Loucy (cell line): ENCODE measurements around the gene WAC.
"Not testable (repeated sequence)": the region's sequence is repeated elsewhere in the genome, so short reads cannot be mapped to it uniquely, and the experiment has no call there.

Experiments used
- H2AFZ ChIP-seq: fragments of 200-600 bp; sonication (generic); 2 replicates; pipeline ENCODE4 v1.6.0; 2016; ENCODE audit warnings: antibody characterized with exemption, mild to moderate bottlenecking, low read length, moderate library complexity
- H3F3A ChIP-seq: fragments of 200-600 bp; 2 replicates; pipeline ENCODE4 v1.6.0; 2016; ENCODE audit warnings: antibody characterized with exemption, low read depth, mild to moderate bottlenecking
- H3K27me3 ChIP-seq: fragments of 200-600 bp; sonication (generic); 2 replicates; pipeline ENCODE4 v1.6.1; 2014; ENCODE audit warnings: low read length, mild to moderate bottlenecking; ENCODE audit not compliant: insufficient read depth, poor library complexity, severe bottlenecking
- H3K36me3 ChIP-seq: fragments of 200-600 bp; sonication (generic); 2 replicates; pipeline ENCODE4 v1.6.1; 2016; ENCODE audit warnings: low read length; ENCODE audit not compliant: insufficient read depth
- H3K4me1 ChIP-seq: fragments of 200-600 bp; sonication (generic); 2 replicates; pipeline ENCODE4 v1.5.1; 2014; ENCODE audit warnings: low read length, mild to moderate bottlenecking; ENCODE audit not compliant: insufficient read depth, poor library complexity, severe bottlenecking
- H3K4me2 ChIP-seq: fragments of 200-600 bp; sonication (generic); 2 replicates; pipeline ENCODE4 v1.6.0; 2014; ENCODE audit warnings: antibody characterized with exemption, low read length, low read depth, mild to moderate bottlenecking; ENCODE audit not compliant: poor library complexity, severe bottlenecking
- H3K4me3 ChIP-seq: fragments of 200-600 bp; sonication (generic); 2 replicates; pipeline ENCODE4 v1.5.1; 2014; ENCODE audit warnings: low read length, mild to moderate bottlenecking, mixed read lengths; ENCODE audit not compliant: poor library complexity, severe bottlenecking
- H3K79me2 ChIP-seq: fragments of 200-600 bp; sonication (generic); 2 replicates; pipeline ENCODE4 v1.6.1; 2014; ENCODE audit warnings: low read length; ENCODE audit not compliant: insufficient read depth
- H3K9ac ChIP-seq: fragments of 200-600 bp; sonication (generic); 2 replicates; pipeline ENCODE4 v1.6.0; 2014; ENCODE audit warnings: mild to moderate bottlenecking, low read depth, low read length, moderate library complexity; ENCODE audit not compliant: poor library complexity, severe bottlenecking
- H3K9me2 ChIP-seq: fragments of 200-600 bp; sonication (generic); replicated peaks from 2 replicates; pipeline ENCODE4 v1.6.1; 2016; ENCODE audit warnings: low read depth, low read length, mixed read lengths
- H3K9me3 ChIP-seq: fragments of 200-600 bp; sonication (generic); 2 replicates; pipeline ENCODE4 v1.6.1; 2014; ENCODE audit warnings: mild to moderate bottlenecking, antibody characterized with exemption, low read length, low read depth; ENCODE audit not compliant: insufficient read depth
- H4K20me1 ChIP-seq: fragments of 200-600 bp; sonication (generic); 2 replicates; pipeline ENCODE4 v1.6.0; 2014; ENCODE audit warnings: antibody characterized with exemption, low read length, mild to moderate bottlenecking; ENCODE audit not compliant: insufficient read depth, poor library complexity, severe bottlenecking
- CTCF ChIP-seq: fragments of 200-600 bp; sonication (generic); conservative IDR thresholded peaks from 2 replicates; pipeline ENCODE4 v1.5.1; 2014; ENCODE audit warnings: mild to moderate bottlenecking, antibody characterized with exemption, low read length
- EZH2phosphoT487 ChIP-seq: fragments of 200-600 bp; IDR thresholded peaks from 2 replicates; pipeline ENCODE4 v1.6.1; 2018; ENCODE audit warnings: antibody characterized with exemption, mild to moderate bottlenecking, moderate library complexity, borderline replicate concordance

WAC gene

DNA sequence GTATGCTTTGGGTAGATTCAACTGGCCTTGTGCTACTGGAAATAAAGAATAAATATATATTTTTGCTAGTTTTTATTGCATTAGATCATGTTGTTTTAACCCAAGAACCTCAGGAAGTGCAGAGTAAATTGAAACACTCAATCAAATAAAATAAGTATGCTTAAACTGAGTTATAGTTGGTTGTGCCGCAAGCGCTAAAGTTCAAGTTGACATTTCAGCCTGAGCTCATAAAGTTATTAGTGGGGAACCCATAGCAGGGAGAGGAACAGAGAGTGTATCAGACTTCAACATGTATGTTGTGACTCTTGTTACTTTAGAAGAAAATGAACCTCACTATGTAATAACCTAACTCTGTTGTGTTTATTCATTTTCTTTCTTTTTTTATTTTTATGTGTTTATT lies 119.2 kb downstream of the WAC start:
- no peak overlapping the region for H2AFZ ChIP-seq
- no peaks in the 10 kb centered on the region for H3K79me2 ChIP-seq
- H3K9ac ChIP-seq = no peak overlapping the region
- no peak overlapping the region for H3K4me3 ChIP-seq
- H3K4me2 ChIP-seq = no peak overlapping the region
- no peaks in the 10 kb centered on the region for H3F3A ChIP-seq
- H4K20me1 ChIP-seq = no peaks in the 10 kb centered on the region
- no peaks in the 10 kb centered on the region for H3K36me3 ChIP-seq
- TF ChIP-seq CTCF (no peak), EZH2phosphoT487 (no peak)
- no peaks in the 10 kb centered on the region for H3K4me1 ChIP-seq
- H3K9me2 ChIP-seq = no peaks in the 10 kb centered on the region
- no peaks in the 10 kb centered on the region for H3K9me3 ChIP-seq
- H3K27me3 ChIP-seq = no peaks in the 10 kb centered on the region

- Histone ChIP-seq H3K9me3 (no peaks in the 10 kb centered on the region), H3K36me3 (no peaks in the 10 kb centered on the region), H3K9me2 (no peaks in the 10 kb centered on the region), H3K4me1 (no peaks in the 10 kb centered on the region), H3K27me3 (no peaks in the 10 kb centered on the region), H3K79me2 (no peaks in the 10 kb centered on the region), H2AFZ (no peak overlapping the region), H3K9ac (no peak overlapping the region), H3K4me2 (no peak overlapping the region), H4K20me1 (no peaks in the 10 kb centered on the region), H3F3A (no peaks in the 10 kb centered on the region), H3K4me3 (no peak overlapping the region)
- no peak for TF ChIP-seq EZH2phosphoT487
- TF ChIP-seq CTCF = no peak
These were observed 119.8 kb downstream of the WAC start for GRCh38 chr10:28652703-28653102.

- H3K79me2 ChIP-seq, H3K4me1 ChIP-seq, H2AFZ ChIP-seq, H3K9me3 ChIP-seq, H3F3A ChIP-seq, H3K4me2 ChIP-seq, H3K4me3 ChIP-seq, H3K9ac ChIP-seq, H3K36me3 ChIP-seq, H3K27me3 ChIP-seq, H4K20me1 ChIP-seq, H3K9me2 ChIP-seq: not testable (repeated sequence)
These were observed 125.9 kb downstream of the WAC start for GRCh38 chr10:28658824-28659223.

DNA sequence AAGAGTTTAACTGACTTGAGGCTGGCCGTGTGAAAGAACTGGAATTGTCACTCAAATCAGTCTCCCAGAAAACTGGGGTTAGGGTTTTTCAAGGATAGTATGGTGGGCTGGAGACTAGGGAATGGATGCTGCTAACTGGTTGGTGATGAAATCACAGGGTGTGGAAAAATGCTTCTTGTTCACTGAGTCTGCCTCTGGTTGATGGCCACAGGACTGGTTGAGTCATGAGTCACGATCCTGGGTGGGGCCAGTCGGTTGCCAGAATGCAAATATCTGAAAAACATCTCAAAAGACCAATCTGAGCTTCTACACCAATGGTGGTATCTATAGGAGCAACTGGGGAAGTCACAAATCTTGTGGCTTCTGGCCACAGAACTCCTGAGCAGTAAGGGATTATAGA lies 128.1 kb downstream of the WAC start:
- Histone ChIP-seq H2AFZ (no peak overlapping the region), H3K36me3 (no peaks in the 10 kb centered on the region), H3K9me3 (no peaks in the 10 kb centered on the region), H3K79me2 (no peaks in the 10 kb centered on the region), H3K9me2 (no peaks in the 10 kb centered on the region), H3K4me1 (no peaks in the 10 kb centered on the region), H4K20me1 (no peaks in the 10 kb centered on the region), H3K4me2 (no peak overlapping the region), H3K4me3 (no peak overlapping the region), H3F3A (no peaks in the 10 kb centered on the region), H3K27me3 (no peaks in the 10 kb centered on the region), H3K9ac (no peak overlapping the region)
- no peak for TF ChIP-seq CTCF
- no peak for TF ChIP-seq EZH2phosphoT487
